ENCODE measurements around the gene LUZP1.

The LUZP1 gene

GRCh38 chr1:23152966-23153684 lies 15.5 kb downstream of the LUZP1 start:
- DNase-seq (ENCODE audit: low spot score) = no peak

DNA sequence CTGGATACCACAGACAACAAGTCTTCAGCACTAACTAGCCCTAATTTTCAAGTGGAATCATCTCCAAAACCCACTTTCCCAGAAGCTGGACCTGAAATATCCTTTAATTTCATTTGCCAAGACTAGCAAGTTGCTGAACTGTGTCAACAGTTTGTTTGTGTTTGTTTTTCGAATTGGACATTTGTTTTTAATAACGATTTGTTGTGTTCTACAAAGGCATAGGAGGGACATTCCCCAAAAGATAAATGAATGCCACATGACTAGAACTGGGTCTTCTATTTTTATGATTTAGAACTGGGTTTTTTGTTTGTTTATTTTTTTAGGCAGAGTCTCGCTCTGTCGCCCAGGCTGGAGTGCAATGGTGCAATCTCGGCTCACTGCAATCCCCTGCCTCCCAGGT lies 17.9 kb downstream of the LUZP1 start:
- DNase-seq (ENCODE audit: low spot score) = no peak

DNA sequence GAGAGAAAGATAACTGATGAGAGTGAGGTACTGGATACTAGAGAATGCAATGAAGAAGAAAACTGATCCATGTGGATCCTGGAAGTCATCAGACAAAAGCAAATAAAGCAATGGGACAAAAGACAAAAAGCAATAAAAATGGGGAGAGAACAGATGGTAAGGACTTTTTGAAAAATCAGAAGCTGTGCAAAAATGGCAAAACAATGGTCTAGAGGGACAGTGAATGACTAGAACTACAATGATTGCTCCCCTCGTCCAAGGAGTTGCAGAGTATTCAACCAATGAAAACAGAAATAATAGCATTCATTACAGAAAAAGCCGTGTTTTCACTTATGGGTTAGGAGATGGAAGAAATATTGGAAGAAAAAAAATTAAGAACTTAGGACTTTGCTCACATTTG lies 18.5 kb downstream of the LUZP1 start:
- no peak for DNase-seq (ENCODE audit: low spot score)

DNA sequence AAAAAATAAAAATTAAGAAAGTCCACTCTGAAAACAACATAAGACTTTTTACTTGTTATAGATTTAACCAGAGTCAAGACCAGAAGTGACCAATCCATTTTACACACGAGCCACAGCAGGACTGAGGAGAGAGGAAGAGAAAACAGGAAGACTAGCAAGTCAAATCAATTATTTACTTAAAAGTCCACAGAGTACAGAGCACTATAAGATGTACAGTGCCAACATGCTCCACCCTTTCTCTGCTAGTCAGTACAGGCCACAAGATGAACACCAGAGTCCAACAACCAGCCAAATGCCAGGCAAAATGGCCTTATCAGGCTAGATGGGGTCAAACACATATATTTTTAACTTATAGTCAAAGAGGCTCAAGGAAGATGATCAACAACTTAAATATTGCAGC lies 19.5 kb downstream of the LUZP1 start:
- DNase-seq (ENCODE audit: low spot score) = no peak

DNA sequence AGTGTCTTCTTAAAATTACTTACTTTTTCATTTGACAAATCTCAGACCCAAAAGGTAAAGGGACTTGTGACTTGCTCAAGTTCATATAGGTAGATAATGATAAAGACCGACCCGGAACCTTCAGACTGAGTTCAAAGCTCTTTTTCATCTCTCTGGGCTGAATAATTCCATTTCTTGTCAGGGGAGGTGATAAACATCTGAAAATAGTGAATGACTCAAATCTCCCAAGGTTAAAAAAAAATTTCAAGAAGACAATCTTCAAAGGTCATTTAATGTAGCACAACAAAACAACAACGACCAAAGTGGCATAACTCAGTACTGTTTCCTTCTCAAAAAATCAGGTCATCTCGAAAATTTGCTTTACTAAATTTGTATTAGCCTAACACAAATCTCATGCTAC lies 20.6 kb downstream of the LUZP1 start:
- no peak for DNase-seq (ENCODE audit: low spot score)

GRCh38 chr1:23140940-23141596 lies 27.6 kb downstream of the LUZP1 start:
- DNase-seq (ENCODE audit: low spot score) = no peak

GRCh38 chr1:23135268-23135667 lies 33.4 kb downstream of the LUZP1 start:
- DNase-seq (ENCODE audit: low spot score) = no peak

GRCh38 chr1:23134055-23134454 lies 34.6 kb downstream of the LUZP1 start:
- no peak for DNase-seq (ENCODE audit: low spot score)

DNA sequence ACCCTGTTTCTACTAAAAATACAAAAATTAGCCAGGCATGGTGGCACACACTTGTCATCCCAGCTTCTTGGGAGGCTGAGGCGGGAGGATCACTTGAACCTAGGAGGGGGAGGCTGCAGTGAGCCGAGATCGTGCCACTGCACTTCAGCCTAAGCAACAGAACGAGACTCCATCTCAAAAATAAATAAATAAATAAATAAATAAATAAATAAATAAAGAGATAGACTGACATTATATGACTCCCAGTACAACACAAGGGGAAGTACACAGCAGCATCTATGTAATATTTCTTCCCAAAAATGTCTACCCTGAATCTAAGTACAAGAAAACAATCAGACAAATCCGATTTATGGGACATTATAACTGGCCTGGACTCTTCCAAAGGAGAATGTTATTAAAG lies 35.1 kb downstream of the LUZP1 start:
- DNase-seq (ENCODE audit: low spot score) = no peak

DNA sequence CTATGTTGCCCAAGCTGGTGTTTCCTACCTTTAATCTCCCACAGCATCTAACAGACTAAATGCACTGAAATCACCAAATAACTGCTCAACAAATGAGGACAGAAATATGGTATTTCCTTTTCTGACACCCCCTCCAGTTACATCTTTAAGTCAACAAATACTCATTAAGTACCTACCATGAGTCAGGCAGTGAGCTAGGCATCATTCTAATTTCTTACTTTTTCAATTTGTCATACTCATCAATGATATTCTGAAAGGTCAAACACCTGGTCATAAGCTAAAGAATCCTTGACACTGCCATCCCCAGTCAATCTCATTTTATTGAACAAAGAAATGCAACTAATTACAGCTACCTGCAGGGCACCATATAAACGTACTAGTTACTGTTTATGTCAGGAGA lies 36.6 kb downstream of the LUZP1 start:
- no peak for DNase-seq (ENCODE audit: low spot score)

- no peak for DNase-seq (ENCODE audit: low spot score)
Measured at GRCh38 chr1:23129846-23130245, 38.8 kb downstream of the LUZP1 start.

- DNase-seq (ENCODE audit: low spot score) = no peak
Measured at GRCh38 chr1:23126801-23127200, 41.9 kb downstream of the LUZP1 start.

DNA sequence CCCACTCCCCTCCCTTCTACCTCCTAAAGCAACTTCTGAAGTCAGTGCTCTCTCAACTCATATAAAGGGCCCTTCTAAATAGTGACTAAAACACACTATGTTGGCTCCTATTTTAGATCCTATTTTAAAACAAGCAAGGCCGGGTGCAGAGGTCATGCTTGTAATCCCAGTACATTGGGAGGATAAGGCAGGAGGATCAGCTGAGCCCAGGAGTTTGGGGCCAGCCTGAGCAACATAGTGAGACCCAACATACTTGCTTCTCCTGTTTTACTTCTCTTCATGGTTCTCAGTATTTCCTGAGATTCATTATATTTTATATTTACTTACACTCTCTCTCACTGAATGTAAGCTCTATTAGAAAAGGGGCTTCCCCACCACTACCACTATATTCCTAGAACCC lies 42.5 kb downstream of the LUZP1 start:
- no peak for DNase-seq (ENCODE audit: low spot score)

- DNase-seq (ENCODE audit: low spot score) = no peak
Measured at GRCh38 chr1:23125489-23125888, 43.2 kb downstream of the LUZP1 start.

- DNase-seq (ENCODE audit: low spot score) = no peak
Measured at GRCh38 chr1:23124259-23125026, 44.2 kb downstream of the LUZP1 start.

DNA sequence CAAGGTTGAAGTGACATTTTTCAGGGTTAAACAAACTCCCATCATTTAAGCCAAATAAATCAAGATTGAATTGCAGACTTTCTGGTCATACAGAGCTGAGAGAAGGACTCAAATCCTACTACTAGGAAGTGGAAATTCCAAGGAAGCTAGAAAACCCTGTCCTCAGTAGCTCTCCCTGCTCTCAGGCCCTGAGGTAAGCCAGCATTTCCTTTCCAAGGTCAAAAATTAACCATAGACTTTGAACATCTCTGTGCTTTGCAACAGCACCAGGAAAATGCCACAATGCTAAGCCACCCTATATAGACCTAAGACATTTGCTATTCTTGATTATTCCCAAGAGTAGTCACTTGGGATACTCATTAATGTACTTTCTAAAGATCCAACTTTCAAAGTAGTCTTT lies 45.1 kb downstream of the LUZP1 start:
- no peak for DNase-seq (ENCODE audit: low spot score)

DNA sequence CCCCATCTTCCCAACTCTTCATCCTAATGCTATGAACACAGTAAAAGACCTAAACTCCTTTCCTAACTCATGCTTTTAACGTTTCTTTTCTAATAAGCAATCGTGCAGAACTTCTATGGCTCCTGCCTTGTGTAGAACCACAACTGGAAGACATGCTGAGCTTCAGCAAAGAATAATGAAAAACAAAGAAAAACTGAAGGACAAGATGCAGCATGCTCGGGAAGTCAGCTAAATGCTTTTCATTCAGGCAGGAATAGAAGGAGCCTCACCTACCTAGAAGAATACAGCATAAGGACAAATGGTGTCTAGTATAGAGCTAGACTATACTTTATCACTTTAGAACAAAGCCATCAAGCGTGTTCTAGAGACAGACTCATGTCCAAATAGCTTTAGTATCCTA lies 45.9 kb downstream of the LUZP1 start:
- no peak for DNase-seq (ENCODE audit: low spot score)

DNA sequence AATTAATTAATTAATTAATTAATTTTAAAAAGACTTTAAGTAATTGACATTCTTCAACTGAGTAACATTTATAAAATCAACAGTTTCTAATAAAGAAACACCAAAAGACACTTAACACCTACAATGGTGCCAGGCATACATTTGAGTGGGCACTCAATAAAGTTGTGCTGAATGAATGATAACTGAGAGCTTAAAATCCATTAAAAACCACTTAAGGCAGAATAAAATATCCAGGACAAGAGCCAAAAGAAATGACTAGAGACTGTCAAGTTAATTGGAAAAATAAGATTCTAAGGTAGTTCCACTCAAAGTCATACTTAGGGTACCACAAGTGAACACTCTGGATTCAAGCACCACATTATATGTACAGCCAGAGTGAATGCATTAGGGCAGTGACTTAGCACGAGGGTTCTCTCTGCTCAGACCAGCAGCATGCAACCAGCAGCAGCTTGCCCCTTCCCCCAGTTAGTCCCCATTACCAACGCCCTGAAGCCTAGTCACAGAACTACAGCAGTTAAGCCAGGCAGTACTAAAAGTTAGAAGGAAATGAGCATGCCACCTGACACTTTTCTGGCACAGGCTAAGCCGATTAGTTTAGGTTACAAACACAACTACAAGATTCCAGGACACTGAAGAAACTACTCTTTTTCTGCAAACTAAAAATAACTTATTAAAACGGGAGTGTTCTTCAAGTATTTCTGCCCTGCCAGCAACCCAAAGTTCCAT lies 46.5 kb downstream of the LUZP1 start:
- peak; percentile 18 for DNase-seq (ENCODE audit: low spot score)

DNA sequence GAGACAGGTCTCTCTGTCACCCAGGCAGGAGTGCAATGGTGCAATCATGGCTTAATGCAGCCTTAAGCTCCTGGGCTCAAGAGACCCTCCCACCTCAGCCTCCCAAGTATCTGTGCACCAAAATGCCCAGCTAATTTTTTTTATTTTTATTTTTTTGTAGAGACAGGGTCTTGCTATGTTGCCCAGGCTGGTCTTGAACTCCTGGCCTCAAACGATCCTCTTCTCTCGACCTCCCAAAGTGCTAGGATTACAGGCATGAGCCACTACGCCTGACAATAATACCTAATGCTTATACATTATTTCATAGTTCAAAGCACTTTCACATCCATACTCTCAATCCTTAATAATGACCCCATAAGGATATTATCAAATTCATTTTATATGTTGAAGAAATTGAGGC lies 48.3 kb downstream of the LUZP1 start:
- DNase-seq (ENCODE audit: low spot score) = no peak

GRCh38 chr1:23118957-23119792 lies 49.5 kb downstream of the LUZP1 start:
- no peak for DNase-seq (ENCODE audit: low spot score)

- no peak for DNase-seq (ENCODE audit: low spot score)
Measured at GRCh38 chr1:23118407-23118806, 50.2 kb downstream of the LUZP1 start.
